ENCODE measurements around the gene GAGE12E.
"Not testable (repeated sequence)": the region's sequence is repeated elsewhere in the genome, so short reads cannot be mapped to it uniquely, and the experiment has no call there.

Gene GAGE12E

GRCh38 chrX:49589196-49589595 lies 38.1 kb downstream of the GAGE12E start, which contains the start of gene GAGE2A:
TSS of gene GAGE2A (plus strand) at chrX:49589496. CDS start at chrX:49590651, 1,155 bp downstream.
- WGBS, 2 donors (ENCODE audit: extremely low coverage in 2 of 2, insufficient read length in 2 of 2, insufficient replicate concordance in 1 of 2), result no CpG with 5 or more reads among the region's 16 CpGs
- H2AFZ ChIP-seq (ENCODE audit: low read length); H2BK12ac ChIP-seq (ENCODE audit: low read length); H3K14ac ChIP-seq (ENCODE audit: low read length); H4K8ac ChIP-seq (ENCODE audit: low read depth, low read length); H4K91ac ChIP-seq (ENCODE audit: low read depth, low read length, poor library complexity); H3K79me1 ChIP-seq (ENCODE audit: low read depth, low read length); H3K4me3 ChIP-seq (ENCODE audit: low read length in 2 of 2); H3K23ac ChIP-seq (ENCODE audit: low read depth, low read length, poor library complexity); H3K4ac ChIP-seq (ENCODE audit: low read length); DNase-seq (ENCODE audit: low spot score); H3K9ac ChIP-seq (ENCODE audit: low read depth, low read length, poor library complexity); H3K4me1 ChIP-seq (ENCODE audit: control insufficient read depth in 2 of 2, insufficient read depth in 1 of 2, low read depth in 1 of 2, low read length in 2 of 2); H3K27me3 ChIP-seq (ENCODE audit: control insufficient read depth in 3 of 3, insufficient read depth in 3 of 3, low read depth in 1 of 3, low read length in 3 of 3); H2BK5ac ChIP-seq (ENCODE audit: low read length); H2AK5ac ChIP-seq (ENCODE audit: low read depth, low read length); H2BK120ac ChIP-seq (ENCODE audit: low read depth, low read length); H3K9me3 ChIP-seq (replicated peaks in 1 of 2; ENCODE audit: control insufficient read depth in 2 of 2, insufficient read depth in 1 of 2, low read depth in 1 of 2, low read length in 2 of 2); H3K36me3 ChIP-seq (replicated peaks in 1 of 2; ENCODE audit: control insufficient read depth in 2 of 2, insufficient read depth in 2 of 2, low read length in 2 of 2); H3K4me2 ChIP-seq (ENCODE audit: insufficient read depth, low read length, poor library complexity, severe bottlenecking); H3K27ac ChIP-seq (replicated peaks; ENCODE audit: low read length); H2BK15ac ChIP-seq (ENCODE audit: low read length); H3K18ac ChIP-seq (ENCODE audit: low read length): not testable (repeated sequence)

DNA sequence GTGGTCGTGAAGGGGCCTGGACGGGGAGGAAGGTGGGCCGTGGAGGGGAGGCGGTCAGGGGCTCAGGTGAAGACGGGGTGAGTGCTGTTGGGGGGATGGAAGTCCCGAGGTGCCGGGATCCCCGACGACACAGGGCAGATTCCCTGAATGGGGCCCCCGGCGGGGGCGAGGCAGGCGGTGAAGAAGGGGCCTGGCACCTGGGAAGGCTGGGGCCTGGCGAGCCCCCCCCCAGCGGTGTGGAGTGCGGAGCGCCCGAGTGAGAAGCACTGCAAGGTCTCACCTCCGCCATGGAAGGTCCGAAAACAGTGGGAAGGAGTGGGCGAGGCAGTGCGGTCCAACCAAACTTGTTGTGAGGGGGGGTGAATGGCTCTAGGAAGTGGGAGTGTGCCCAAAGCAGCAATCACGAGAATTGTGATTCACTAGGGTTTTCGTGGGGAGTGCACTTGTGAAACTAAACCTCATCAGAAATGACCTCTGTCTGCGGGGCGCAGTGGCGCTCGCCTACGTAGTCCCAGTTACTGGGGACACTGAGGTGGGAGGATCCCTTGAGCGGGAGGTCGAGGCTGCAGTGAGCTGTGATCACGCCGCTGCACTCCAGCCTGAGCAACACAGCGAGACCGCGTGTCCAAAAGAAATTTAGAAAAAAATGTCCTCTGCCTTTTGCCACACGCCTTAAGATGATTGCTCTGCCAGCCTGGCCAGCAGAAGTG lies 38.8 kb downstream of the GAGE12E start:
- not testable (repeated sequence) for H4K8ac ChIP-seq (ENCODE audit: low read depth, low read length); H3K4me2 ChIP-seq (ENCODE audit: insufficient read depth, low read length, poor library complexity, severe bottlenecking); H3K79me1 ChIP-seq (ENCODE audit: low read depth, low read length); H2BK12ac ChIP-seq (ENCODE audit: low read length); H3K18ac ChIP-seq (ENCODE audit: low read length); H3K27ac ChIP-seq (replicated peaks; ENCODE audit: low read length); H3K4ac ChIP-seq (ENCODE audit: low read length); H2AFZ ChIP-seq (ENCODE audit: low read length); H2AK5ac ChIP-seq (ENCODE audit: low read depth, low read length); H3K23ac ChIP-seq (ENCODE audit: low read depth, low read length, poor library complexity); H3K36me3 ChIP-seq (replicated peaks in 1 of 2; ENCODE audit: control insufficient read depth in 2 of 2, insufficient read depth in 2 of 2, low read length in 2 of 2); H2BK15ac ChIP-seq (ENCODE audit: low read length); H3K27me3 ChIP-seq (ENCODE audit: control insufficient read depth in 3 of 3, insufficient read depth in 3 of 3, low read depth in 1 of 3, low read length in 3 of 3); H4K91ac ChIP-seq (ENCODE audit: low read depth, low read length, poor library complexity); DNase-seq (ENCODE audit: low spot score); H3K14ac ChIP-seq (ENCODE audit: low read length); H3K9ac ChIP-seq (ENCODE audit: low read depth, low read length, poor library complexity); H3K4me1 ChIP-seq (ENCODE audit: control insufficient read depth in 2 of 2, insufficient read depth in 1 of 2, low read depth in 1 of 2, low read length in 2 of 2); H2BK5ac ChIP-seq (ENCODE audit: low read length); H3K4me3 ChIP-seq (ENCODE audit: low read length in 2 of 2); H3K9me3 ChIP-seq (replicated peaks in 1 of 2; ENCODE audit: control insufficient read depth in 2 of 2, insufficient read depth in 1 of 2, low read depth in 1 of 2, low read length in 2 of 2); H2BK120ac ChIP-seq (ENCODE audit: low read depth, low read length)
- no CpG with 5 or more reads among the region's 37 CpGs for WGBS, 2 donors (ENCODE audit: extremely low coverage in 2 of 2, insufficient read length in 2 of 2, insufficient replicate concordance in 1 of 2)

DNA sequence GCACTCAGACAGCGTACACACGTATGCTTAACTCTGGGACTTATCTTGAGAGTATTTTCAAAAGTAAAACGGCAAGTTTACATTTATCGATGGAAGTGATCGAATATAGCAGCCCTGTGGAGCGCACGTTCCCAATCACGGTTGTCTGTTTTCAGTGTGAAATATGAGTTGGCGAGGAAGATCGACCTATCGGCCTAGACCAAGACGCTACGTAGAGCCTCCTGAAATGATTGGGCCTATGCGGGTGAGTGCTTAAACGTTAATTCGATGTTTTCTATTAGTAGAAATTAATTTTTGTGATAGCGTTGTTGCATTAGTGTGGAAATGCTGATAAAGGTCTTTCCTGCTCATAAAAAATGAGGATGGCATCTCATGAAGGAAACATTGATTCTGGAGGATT lies 39.4 kb downstream of the GAGE12E start:
- H3K4me3 ChIP-seq (ENCODE audit: low read length in 2 of 2); H2BK5ac ChIP-seq (ENCODE audit: low read length); H3K14ac ChIP-seq (ENCODE audit: low read length); H4K8ac ChIP-seq (ENCODE audit: low read depth, low read length); H3K9me3 ChIP-seq (replicated peaks in 1 of 2; ENCODE audit: control insufficient read depth in 2 of 2, insufficient read depth in 1 of 2, low read depth in 1 of 2, low read length in 2 of 2); H3K9ac ChIP-seq (ENCODE audit: low read depth, low read length, poor library complexity); H3K36me3 ChIP-seq (replicated peaks in 1 of 2; ENCODE audit: control insufficient read depth in 2 of 2, insufficient read depth in 2 of 2, low read length in 2 of 2); H3K4ac ChIP-seq (ENCODE audit: low read length); H3K4me1 ChIP-seq (ENCODE audit: control insufficient read depth in 2 of 2, insufficient read depth in 1 of 2, low read depth in 1 of 2, low read length in 2 of 2); H3K27ac ChIP-seq (replicated peaks; ENCODE audit: low read length); H3K23ac ChIP-seq (ENCODE audit: low read depth, low read length, poor library complexity); H2AK5ac ChIP-seq (ENCODE audit: low read depth, low read length); DNase-seq (ENCODE audit: low spot score); H2AFZ ChIP-seq (ENCODE audit: low read length); H2BK12ac ChIP-seq (ENCODE audit: low read length); H3K79me1 ChIP-seq (ENCODE audit: low read depth, low read length); H3K18ac ChIP-seq (ENCODE audit: low read length); H3K4me2 ChIP-seq (ENCODE audit: insufficient read depth, low read length, poor library complexity, severe bottlenecking); H4K91ac ChIP-seq (ENCODE audit: low read depth, low read length, poor library complexity); H2BK15ac ChIP-seq (ENCODE audit: low read length); H2BK120ac ChIP-seq (ENCODE audit: low read depth, low read length); H3K27me3 ChIP-seq (ENCODE audit: control insufficient read depth in 3 of 3, insufficient read depth in 3 of 3, low read depth in 1 of 3, low read length in 3 of 3): not testable (repeated sequence)
- no CpG with 5 or more reads among the region's 17 CpGs for WGBS, 2 donors (ENCODE audit: extremely low coverage in 2 of 2, insufficient read length in 2 of 2, insufficient replicate concordance in 1 of 2)

GRCh38 chrX:49598720-49599119 lies 47.6 kb downstream of the GAGE12E start, which contains the start of gene GAGE1:
TSS of gene GAGE1 (plus strand) at chrX:49599020. CDS start at chrX:49600175, 1,155 bp downstream.
- not testable (repeated sequence) for H4K91ac ChIP-seq (ENCODE audit: low read depth, low read length, poor library complexity); H2AK5ac ChIP-seq (ENCODE audit: low read depth, low read length); H3K27me3 ChIP-seq (ENCODE audit: control insufficient read depth in 3 of 3, insufficient read depth in 3 of 3, low read depth in 1 of 3, low read length in 3 of 3); H3K4ac ChIP-seq (ENCODE audit: low read length); H4K8ac ChIP-seq (ENCODE audit: low read depth, low read length); H3K36me3 ChIP-seq (replicated peaks in 1 of 2; ENCODE audit: control insufficient read depth in 2 of 2, insufficient read depth in 2 of 2, low read length in 2 of 2); H2BK5ac ChIP-seq (ENCODE audit: low read length); H3K79me1 ChIP-seq (ENCODE audit: low read depth, low read length); H3K4me3 ChIP-seq (ENCODE audit: low read length in 2 of 2); H3K14ac ChIP-seq (ENCODE audit: low read length); H3K18ac ChIP-seq (ENCODE audit: low read length); H2BK120ac ChIP-seq (ENCODE audit: low read depth, low read length); H3K27ac ChIP-seq (replicated peaks; ENCODE audit: low read length); H3K23ac ChIP-seq (ENCODE audit: low read depth, low read length, poor library complexity); H3K4me1 ChIP-seq (ENCODE audit: control insufficient read depth in 2 of 2, insufficient read depth in 1 of 2, low read depth in 1 of 2, low read length in 2 of 2); H2BK12ac ChIP-seq (ENCODE audit: low read length); DNase-seq (ENCODE audit: low spot score); H3K9me3 ChIP-seq (replicated peaks in 1 of 2; ENCODE audit: control insufficient read depth in 2 of 2, insufficient read depth in 1 of 2, low read depth in 1 of 2, low read length in 2 of 2); H3K4me2 ChIP-seq (ENCODE audit: insufficient read depth, low read length, poor library complexity, severe bottlenecking); H2AFZ ChIP-seq (ENCODE audit: low read length); H2BK15ac ChIP-seq (ENCODE audit: low read length); H3K9ac ChIP-seq (ENCODE audit: low read depth, low read length, poor library complexity)
- WGBS, 2 donors (ENCODE audit: extremely low coverage in 2 of 2, insufficient read length in 2 of 2, insufficient replicate concordance in 1 of 2), result no CpG with 5 or more reads among the region's 16 CpGs

Data from neuronal stem cell (in vitro differentiated cells).